HG03045 (cell line): ENCODE results near the gene JMJD4.
"Not testable (repeated sequence)": the region's sequence is repeated elsewhere in the genome, so short reads cannot be mapped to it uniquely, and the experiment has no call there.

Source experiments
- ATAC-seq: cut with Tn5 transposase; IDR thresholded peaks from one replicate; pipeline ENCODE4 v1.9.1; 2021; ENCODE audit warnings: mild to moderate bottlenecking, moderate library complexity; ENCODE audit not compliant: unreplicated experiment

The JMJD4 gene

DNA sequence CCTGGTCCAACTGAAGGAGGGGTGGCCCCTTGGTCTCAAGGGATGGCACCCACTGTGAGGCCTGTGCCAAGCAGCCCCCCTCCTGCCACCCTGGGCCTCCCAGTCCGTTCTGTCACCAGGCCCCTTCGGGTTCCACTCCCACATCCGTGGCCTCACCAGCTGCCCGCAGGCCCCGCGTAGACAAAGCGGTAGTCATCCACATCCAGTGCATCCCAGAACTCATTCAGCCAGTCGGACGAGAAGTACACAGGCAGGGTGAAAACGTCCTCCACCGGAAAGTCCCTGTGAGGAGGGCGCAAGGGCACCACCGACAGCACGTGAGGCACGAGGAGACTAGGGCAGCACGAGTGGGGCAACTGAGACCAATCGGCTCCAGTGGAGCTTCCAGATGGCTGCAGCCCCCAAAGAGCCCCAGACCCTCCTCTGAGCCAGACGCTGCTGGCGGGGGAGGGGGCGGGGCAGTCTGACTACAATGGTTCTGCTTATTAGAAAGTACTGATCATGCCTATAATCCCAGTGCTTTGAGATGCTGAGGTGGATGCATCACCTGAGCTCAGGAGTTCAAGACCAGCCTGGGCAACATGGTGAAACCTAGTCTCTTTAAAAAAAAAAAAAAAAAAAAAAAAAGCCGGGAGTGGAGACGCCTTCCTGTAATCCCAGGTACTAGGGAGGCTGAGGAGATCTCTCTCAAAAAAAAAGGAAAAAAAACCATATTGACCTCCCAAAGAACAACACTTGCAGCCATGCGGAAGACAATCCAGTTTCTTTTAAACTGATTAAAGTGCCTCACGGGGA lies 1.2 kb downstream of the JMJD4 start:
- ATAC-seq, result no peak

DNA sequence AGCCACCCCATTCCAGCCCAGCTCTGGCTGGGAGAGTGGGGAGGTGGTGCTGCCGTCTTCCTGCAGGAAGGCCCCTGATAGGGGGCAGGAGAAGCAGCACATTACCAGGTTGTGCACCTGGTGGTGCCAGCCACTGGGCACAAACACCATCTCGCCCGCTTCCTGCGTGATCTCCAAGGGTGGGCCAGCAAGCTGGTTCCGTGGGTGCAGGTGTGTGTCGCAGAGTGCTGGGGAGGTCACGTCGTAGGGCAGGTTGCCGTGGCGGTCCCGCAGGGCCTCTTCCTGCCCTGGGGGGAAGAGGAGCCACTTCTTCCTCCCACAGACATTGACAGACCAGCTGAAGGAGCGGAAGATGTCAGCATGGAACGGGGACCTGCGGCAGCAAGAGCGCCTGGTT lies 1.8 kb downstream of the JMJD4 start:
- ATAC-seq, result no peak

DNA sequence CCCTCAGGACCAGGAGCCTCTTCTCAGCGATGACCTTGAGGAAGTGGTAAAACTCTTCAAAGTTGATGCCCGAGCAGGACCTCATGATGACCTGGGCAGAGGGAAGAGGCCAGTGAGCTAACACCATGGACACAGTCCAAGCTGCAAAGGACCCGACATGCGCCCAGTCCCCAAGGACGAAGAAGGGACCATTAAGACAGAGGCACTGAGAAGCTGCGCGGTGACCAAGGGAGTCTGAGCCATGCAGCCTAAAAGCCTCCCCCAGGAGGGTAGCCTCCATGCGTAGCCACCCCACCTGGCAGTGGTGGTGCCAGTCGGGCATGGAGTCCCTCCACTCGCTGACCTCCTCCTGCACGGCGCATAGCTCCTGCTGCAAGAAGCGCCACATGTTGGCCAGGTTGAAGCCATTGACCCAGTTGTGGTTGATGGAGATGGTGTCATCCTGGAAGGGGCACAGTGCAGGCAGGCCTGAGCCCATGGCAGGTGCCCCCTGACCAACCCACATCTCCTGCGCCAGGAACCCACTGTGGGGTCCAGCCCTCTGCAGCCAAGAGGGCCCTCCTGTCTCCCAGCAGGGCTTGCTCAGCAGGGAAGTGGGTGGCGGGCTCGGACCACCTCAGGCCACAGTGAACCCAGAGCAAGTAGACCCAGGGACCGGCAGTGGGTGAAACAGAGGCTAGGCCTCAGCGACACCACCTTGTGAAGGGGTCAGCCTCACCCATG lies 2.4 kb downstream of the JMJD4 start:
- ATAC-seq, result no peak

DNA sequence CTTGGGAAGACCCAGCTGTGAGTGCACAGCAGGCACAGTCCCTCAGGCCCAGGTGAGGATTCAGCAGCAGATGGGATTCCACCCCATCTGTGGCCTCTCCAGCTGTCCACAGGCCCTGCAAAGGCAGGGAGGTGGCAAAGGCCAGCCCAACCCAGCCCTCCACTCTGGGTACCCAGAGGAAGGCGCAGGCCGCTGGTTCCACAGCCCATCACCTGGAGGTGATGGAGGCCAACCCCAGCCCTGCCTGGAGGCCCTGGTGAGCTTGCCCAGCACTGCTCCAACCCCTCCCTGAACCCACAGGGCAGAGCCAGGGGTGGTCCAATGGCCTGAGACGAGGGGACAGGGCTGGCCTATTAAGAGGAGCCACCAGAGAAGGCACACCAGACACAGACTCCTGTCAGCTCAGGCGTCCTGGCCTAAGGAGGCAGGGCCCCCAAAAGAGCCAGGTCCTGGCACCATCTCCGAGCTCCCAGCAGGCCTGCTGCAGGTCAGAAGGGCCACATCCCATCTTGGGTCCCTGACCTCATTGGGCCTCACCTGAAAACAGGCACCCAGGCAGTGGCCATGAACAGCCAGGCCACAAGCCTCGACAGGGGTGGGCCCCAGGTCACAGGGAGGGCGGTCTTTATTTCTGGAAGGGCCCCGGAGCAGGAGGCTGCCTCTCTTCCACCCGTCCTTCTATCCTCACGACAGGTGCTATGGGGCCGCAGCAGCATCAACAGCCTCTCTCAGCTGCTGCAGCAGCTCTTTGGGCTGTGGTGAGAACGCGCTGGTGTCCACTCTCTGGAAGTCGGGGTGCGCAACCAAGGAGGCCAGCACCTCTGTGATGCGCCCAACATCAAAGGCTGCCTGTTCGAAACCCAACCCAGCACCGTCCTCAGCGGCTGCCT lies 3.2 kb downstream of the JMJD4 start:
- ATAC-seq, result no peak

DNA sequence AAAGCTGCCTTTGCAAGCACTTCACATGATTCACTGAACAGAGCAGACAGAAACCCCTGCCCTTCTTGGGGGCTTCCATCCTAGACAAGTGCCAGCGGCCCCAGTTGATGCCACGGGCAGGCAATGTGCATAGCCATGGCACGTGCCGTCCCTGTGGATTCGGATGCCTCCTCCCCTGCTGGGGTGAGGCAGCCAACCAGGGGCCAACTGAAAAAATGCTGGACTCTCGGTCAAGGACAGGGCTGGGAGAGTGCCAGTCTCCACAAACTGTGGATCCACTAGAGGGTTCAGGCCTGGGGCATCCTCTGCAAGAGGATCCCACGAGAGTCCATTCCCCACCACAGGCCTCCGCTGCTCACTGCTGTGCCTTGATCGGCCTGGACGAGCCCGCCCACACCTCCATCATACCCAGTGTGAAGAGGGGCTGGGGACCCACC lies 3.8 kb downstream of the JMJD4 start:
- no peak for ATAC-seq

DNA sequence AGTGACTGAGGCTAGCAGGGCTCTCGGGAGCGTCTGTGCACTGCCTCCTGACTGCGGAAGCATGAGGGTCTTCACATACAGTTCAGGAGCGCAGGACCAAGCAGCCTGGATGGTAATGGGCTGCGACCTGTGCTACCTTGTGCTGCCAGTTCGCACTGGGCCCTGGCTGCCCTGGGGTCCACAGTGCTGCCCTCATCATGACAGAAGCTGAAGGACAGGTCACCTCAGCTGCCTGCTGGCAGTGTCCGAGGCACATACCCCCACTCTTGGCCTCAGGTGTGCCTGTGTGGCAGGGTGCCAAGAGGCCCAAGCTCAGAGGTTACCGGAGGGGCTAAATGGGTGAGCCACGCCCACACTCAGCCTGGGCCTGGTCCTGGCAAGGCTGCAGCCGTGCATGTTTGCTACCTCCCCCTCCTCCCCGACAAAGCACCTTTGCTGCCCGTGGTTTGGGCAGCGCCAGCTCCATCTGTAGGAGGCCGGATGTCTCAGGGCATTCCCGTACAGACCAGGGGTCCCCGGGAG lies 4.4 kb downstream of the JMJD4 start:
- no peak for ATAC-seq

DNA sequence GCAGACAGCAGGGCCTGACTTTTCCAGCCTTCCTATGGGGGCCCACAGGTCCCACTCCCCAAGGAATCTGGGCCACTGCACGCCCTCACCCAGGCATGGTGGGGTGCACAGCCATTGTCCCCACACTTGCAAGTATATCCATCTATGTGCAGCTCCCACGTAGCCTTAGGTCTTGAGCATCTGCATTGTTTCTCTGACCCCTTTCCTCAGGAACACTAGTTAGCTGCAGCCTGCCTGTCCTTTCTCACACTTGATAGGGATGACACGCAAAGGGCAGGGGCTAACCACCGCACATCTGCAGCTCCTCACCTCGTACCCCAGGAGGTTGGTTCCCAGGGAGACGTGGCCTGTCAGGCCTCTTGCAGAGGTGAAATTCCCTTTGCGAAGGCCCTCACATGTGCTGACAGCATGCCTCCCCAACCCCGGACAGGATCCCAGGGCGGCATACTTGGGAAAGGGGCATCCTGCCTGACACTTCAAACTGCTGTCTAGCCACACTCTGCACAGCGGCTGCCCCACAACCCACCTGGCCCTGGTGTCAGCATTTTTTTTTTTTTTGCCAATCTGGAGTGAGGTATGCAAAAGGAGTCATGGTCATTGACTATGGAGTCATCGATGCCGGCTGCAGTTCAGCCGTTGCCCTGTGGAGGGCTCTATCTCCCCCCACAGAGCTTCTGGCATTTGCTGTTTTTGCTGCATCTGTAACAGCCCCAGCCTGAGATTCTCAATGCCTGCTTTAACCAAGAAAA lies 5.0 kb downstream of the JMJD4 start:
- no peak for ATAC-seq

DNA sequence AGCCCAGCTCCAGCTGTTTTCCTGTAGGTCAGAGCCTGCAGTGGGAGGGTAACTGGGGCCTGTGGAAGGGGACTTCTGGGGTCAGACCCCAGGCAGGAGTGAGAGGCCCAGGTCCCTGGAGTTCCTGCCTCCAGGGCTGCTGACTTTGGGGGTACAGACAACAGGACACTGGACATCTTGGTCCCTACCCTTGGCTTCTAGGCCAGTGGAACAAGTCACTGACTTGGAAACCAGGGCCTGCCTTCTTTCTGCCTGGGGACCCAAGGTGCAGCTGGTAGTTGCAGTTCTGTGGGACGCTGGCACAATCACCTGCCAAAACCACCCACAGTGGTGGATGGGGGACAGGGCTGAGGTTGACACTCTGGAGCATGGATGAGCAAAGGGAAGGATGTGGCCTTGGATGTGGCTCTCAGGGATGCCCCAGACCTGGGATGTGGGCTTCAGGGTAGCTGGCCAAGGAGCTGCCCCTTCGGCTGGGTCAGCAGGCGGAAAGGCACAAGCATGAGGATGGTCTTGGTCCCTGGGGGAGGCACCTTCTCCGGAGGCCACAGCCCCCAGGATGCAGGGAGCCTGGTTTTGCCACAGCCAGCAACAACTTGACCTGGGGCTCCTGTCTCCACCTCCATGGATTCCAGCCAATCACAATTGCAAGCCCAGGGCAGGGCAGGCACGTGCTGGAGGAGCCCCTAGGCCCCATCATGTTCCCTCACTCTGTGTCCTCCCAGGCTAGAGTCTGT lies 5.8 kb downstream of the JMJD4 start:
- no peak for ATAC-seq

DNA sequence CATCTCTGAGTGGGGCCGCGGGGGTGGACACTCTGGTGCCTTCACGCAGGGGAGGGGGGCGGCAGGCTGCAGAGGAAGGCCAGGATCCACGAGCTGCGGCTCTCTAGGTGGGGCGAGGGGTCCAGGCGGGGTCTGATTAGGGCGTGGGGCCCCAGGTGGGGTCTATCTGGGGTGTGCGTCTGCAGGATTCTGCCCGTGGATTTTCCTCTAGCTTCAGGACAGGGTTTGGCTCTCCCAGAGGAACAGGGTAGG lies 6.3 kb downstream of the JMJD4 start:
- no peak for ATAC-seq

DNA sequence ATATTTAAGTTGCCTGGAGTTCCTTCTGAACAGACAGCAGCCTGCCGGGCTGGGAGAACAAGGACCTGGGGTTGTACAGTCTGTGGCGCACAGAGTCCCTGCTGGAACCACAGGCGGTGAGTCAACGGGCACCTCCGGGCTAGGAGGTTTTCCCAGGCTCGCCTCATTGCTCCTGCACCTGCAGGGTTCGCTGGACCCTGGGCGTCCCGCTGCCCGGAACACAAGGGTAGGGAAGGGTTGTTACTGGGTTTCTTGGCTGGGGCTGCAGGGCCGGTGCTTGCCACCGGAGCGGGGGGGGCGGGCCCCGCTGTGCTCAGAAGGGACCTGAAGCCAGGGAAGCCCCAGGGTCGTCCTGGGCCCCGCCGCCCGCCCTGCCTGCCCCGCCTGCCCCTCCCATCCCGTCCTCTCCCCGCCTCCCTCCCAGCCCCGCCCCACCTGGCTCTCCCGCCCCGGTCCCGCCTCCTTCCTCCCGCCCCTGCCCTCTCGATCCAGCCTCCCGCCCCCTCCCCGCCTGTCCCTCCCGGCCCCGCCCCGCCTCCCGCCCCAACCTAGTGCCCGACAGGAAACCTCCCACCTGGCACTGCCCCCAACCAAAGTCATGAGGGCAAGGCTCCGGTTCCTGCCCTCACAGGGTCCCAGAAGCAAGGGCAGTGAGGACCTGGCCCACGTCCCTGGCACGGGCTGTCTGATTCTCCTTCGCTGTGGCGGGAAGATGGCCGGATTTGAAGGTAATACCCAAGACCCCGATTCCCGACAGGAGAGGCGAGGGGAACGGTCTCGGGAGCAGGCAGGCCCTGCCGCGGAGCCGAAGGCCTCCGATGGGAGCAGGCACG lies 6.8 kb downstream of the JMJD4 start:
- ATAC-seq, result peak; percentile 43

DNA sequence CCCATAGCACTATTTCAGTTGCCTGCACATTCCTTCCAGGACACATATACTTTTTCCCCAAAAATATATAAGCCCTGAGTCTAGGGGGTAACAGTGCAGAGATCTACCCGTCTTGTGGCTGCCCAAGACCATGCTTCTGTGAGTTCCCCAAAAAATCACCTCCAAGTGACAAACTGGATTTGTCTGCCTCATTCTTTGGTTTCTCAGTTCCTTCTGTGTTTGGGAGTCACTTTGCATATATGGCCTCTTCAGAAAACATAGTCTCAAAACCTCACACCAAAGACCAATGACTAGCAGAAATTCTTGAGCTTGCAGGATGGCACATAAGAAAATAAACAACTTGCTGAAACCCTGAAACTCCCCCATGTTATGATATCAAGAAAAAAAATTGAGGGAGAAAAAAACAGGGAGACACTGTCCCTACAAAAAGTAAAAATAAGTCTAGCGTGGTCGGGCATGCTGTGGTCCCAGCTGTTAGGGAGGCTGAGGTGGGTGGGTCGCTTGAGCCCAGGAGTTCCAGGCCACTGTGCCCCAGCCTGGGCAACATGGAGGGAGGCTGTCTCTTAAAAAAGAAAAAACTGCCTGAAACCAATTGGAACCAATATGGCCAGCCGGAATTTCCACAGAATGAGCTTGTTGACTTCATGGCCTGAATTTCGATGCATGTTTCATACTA lies 8.0 kb downstream of the JMJD4 start:
- no peak for ATAC-seq

DNA sequence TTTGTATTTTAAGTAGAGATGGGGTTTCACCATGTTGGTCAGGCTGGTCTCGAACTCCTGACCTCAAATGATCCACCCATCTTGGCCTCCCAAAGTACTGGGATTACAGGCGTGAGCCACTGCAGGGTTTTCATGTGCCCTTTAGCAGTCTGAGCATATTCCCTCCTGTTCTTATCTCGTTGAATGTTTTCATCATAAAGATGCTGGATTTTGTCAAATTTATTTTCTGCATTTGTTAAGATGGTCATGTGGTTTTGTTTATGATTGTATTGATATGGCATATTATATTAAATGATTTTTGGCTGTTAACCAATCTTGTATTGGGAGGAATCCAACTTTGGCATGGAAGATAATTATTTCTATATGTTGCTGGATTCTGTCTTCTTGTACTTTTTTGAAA lies 8.8 kb downstream of the JMJD4 start:
- no peak for ATAC-seq

DNA sequence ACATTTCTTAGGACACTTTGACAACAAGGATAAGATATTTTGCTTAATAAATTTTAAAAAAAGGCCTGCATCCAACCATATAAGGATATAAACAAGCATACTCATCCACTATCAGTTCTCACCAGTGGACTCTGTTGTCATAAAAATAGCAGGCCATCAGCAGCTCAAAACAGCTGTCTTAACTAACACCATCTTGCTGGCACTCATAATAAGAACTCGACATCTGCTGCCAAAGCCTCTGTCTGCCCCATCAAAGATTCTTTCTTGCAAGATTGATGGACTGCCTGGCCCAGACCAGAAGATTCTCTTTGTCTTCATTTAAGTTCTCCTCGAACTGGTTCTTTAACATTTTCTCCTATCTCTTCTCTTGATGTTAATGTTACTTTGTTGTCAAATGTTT lies 10.1 kb downstream of the JMJD4 start:
- ATAC-seq, result no peak

DNA sequence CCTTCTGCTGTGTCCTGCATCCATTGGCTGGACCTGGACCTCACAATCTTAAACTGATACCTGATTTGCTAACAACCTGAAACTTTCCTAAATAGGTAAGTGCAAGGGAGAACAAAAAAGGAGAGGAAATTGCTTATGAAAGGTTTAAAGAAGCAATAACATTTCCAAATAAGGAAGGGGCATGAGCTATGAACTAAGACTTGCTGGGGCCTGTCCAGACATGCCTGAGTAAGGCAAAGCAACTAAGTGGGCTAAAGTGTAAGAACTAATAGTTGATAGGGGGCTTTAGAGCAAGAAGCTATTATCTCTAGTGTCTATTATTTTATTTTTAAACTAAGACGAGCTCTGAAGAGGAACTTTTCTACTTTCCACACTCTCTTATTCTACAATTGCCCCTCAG lies 11.6 kb downstream of the JMJD4 start:
- ATAC-seq, result no peak

DNA sequence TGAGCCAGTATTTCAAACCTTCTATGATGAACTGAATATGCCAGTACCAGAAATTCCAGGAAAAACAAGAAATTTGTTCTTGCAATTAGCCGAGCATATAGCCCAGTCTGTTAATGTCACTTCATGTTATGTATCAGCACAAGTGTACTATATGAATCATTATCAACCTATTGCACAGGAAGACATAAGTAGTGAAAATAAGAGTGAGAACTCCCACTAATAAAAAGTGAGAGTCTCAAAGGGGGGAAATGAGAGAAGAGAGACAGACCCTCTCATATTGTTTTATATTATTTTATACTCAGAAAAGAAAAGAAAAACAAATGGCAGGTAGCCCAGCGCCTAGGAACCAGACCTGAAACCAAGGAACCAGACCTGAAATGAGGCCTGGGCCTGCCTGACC lies 16.2 kb downstream of the JMJD4 start:
- ATAC-seq, result no peak

DNA sequence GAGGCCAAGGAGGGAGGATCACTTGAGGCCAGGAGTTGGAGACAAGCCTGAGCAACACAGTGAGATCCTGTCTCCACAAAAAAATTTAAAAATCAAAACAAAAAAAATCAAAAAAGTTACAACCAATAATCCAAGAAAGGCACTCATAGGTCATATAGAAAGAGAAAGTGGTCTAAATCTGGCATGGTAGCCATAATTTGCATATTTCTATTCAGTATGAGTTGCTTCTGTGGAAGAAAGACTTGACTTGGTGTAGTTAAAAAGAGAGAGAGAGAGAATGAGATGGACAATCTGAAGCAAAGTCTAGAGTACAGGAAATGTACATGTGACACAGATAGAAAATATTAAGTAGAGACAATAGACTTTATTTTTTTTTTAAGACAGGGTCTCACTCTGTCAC lies 22.5 kb downstream of the JMJD4 start:
- ATAC-seq, result no peak

DNA sequence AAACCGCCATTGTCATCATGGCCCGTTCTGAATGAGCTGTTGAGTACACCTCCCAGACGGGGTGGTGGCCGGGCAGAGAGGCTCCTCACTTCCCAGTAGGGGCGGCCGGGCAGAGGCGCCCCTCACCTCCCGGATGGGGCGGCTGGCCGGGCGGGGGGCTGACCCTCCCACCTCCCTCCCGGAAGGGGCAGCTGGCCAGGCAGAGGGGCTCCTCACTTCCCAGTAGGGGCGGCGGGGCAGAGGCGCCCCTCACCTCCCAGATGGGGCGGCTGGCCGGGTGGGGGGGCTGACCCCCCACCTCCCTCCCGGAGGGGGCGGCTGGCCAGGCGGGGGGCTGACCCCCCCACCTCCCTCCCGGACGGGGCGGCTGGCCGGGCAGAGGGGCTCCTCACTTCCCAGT lies 24.6 kb downstream of the JMJD4 start:
- ATAC-seq, result not testable (repeated sequence)

DNA sequence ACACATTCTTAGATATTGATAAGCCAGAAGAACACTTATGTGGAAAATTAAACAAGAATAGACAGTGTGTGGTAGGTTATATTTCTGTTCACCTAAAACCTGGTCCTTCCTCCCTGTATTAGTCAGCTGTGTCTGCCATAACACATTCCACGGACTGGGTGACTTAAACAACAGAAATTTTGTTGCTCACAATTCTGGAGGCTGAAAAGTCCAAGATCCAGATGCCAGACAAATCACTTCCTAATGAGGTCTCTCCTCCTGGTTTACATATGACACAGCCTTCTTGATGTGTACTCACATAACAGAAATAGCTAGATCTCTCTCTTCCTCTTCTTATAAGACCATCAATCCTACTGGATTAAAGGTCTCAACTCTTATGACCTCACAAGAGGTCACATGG lies 25.7 kb downstream of the JMJD4 start:
- no peak for ATAC-seq

DNA sequence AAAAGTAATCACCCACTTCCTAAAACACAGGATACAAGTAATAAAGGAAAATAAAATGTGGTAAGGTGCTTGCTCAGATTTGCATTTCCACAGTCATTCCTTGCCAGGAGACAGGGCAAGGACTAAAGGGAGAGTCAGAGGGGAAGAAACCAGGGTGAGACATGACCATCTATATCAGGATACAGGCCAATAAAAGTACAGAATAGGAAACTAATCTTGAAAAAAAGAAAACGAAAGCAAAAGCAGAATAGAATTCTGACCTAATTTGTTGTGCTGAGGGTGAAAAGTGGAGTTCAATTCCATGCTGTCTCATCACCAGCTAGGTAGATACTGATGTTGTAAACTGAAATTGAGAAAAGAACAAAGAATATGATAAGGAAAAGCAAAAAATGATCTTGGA lies 27.3 kb downstream of the JMJD4 start:
- ATAC-seq, result no peak
